ENCODE measurements around the gene CLRN2. TPM values are rescaled to one million over a fixed set of nuclear protein-coding genes. Genes with fewer than 3 reads are reported as not detected.

CLRN2 gene
- not detected in 2 replicates for total RNA-seq (2021)
- long read RNA-seq: 0 reads

DNA sequence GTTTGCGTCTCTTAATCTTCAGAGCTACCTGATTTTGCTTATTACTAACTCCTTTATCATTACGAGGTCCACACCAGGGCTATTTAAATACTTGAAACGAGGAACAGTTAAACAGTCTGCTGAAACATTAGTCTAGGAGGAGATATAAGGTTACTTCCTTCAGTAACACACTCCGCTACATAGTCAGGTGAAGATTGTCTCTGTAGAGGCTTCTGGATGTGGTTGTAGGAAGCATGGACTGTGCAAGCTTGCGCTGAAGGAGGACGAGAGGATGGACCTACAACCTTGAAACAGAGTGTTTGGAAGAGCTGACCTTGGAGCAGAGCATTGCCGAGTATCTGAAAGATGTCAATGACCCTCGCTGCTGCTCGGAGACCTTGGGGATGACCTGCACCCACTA is at the start of gene CLRN2:
CLRN2 (plus strand) TSS at position 301 of the 400 bp plus-strand sequence. CDS start 102 bp downstream, outside the sequence.
- H3K9me3 Mint-ChIP-seq: no peaks in the 10 kb centered on the region; a peak in 1 of 5 replicates
- H2AK5ac ChIP-seq (ENCODE audit: insufficient read length, low read length): no peak within 1 kb of the TSS
- H3K14ac ChIP-seq (ENCODE audit: insufficient read depth, low read length): no peak within 1 kb of the TSS; the same call in 1 of the 2 replicates
- H3K27me3 ChIP-seq (ENCODE audit: insufficient read depth, low read length): no peaks in the 10 kb centered on the region
- no peak within 1 kb of the TSS for H3K18ac ChIP-seq (ENCODE audit: insufficient read length, low read depth, low read length)
- H3K4me2 ChIP-seq (ENCODE audit: insufficient read depth, insufficient read length, low read length): no peak within 1 kb of the TSS
- no peak within 1 kb of the TSS for H4K8ac ChIP-seq (replicated peaks; ENCODE audit: insufficient read length, low read depth, low read length)
- DNase-seq: no peak
- H3K27ac Mint-ChIP-seq: no peak within 1 kb of the TSS
- no peaks in the 10 kb centered on the region for H3K79me1 ChIP-seq (ENCODE audit: insufficient read depth, low read depth, low read length, poor library complexity, severe bottlenecking)
- H3K9me3 ChIP-seq (ENCODE audit: control insufficient read depth, low read depth, low read length): no peaks in the 10 kb centered on the region
- no peaks in the 10 kb centered on the region for H4K20me1 ChIP-seq (ENCODE audit: control insufficient read depth, insufficient read depth, insufficient read length)
- no peak within 1 kb of the TSS for H3K4ac ChIP-seq (ENCODE audit: low read depth, low read length)
- H3K23me2 ChIP-seq (ENCODE audit: insufficient read length, low read depth, low read length, poor library complexity, severe bottlenecking): peaks cover 12% of the 10 kb centered on the region
- TF ChIP-seq, protein P1, sequence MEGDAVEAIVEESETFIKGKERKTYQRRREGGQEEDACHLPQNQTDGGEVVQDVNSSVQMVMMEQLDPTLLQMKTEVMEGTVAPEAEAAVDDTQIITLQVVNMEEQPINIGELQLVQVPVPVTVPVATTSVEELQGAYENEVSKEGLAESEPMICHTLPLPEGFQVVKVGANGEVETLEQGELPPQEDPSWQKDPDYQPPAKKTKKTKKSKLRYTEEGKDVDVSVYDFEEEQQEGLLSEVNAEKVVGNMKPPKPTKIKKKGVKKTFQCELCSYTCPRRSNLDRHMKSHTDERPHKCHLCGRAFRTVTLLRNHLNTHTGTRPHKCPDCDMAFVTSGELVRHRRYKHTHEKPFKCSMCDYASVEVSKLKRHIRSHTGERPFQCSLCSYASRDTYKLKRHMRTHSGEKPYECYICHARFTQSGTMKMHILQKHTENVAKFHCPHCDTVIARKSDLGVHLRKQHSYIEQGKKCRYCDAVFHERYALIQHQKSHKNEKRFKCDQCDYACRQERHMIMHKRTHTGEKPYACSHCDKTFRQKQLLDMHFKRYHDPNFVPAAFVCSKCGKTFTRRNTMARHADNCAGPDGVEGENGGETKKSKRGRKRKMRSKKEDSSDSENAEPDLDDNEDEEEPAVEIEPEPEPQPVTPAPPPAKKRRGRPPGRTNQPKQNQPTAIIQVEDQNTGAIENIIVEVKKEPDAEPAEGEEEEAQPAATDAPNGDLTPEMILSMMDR (conservative IDR thresholded peaks at IDR 0.05): no peak
- H3K36me3 Mint-ChIP-seq (ENCODE audit: insufficient read depth in 1 of 3, low read depth in 3 of 3): peaks cover 0 to 5% (median 0%) of the 10 kb centered on the region in 3 experiments; a peak in 2 of 7 replicates
- H2BK20ac ChIP-seq (ENCODE audit: low read depth, low read length, poor library complexity, severe bottlenecking): no peak within 1 kb of the TSS
- peaks cover 64% of the 10 kb centered on the region for H3K27me3 Mint-ChIP-seq (ENCODE audit: low read depth)
- H2BK5ac ChIP-seq (ENCODE audit: insufficient read length, low read length): no peak within 1 kb of the TSS
- H3T11ph ChIP-seq (ENCODE audit: low read length): no peak within 1 kb of the TSS
- no peaks in the 10 kb centered on the region for H3K79me2 ChIP-seq (ENCODE audit: insufficient read depth, low read length)
- H3K23ac ChIP-seq (ENCODE audit: insufficient read length, low read depth, low read length): no peak within 1 kb of the TSS
- peaks cover 56 to 57% of the 10 kb centered on the region in 2 experiments for H3K4me1 Mint-ChIP-seq
- no peak within 1 kb of the TSS for H2AFZ ChIP-seq (ENCODE audit: low read length)
- no peak within 1 kb of the TSS for H3K9ac ChIP-seq (ENCODE audit: extremely low read depth, insufficient read length, low read length)
- H3K4me3 Mint-ChIP-seq: no peak within 1 kb of the TSS
- no peak within 1 kb of the TSS for H2BK12ac ChIP-seq (ENCODE audit: insufficient read length, low read depth, low read length)
- H2BK15ac ChIP-seq (ENCODE audit: low read depth, low read length): no peak within 1 kb of the TSS
- peaks cover 5% of the 10 kb centered on the region; the same call in 1 of the 2 replicates for H3K4me1 ChIP-seq (ENCODE audit: insufficient read depth, low read length)
- no peak within 1 kb of the TSS for H4K5ac ChIP-seq (ENCODE audit: insufficient read length, low read depth, low read length)
- no peak within 1 kb of the TSS for H4K91ac ChIP-seq (ENCODE audit: insufficient read length, low read depth, low read length)
- no peak within 1 kb of the TSS for H3K27ac ChIP-seq (ENCODE audit: insufficient read length, low read depth, low read length)
- WGBS (ENCODE audit: extremely low coverage, insufficient read length, low lambda C conversion rate): no CpG with 5 or more reads among the region's 9 CpGs
- no peak within 1 kb of the TSS for H2BK120ac ChIP-seq (ENCODE audit: low read depth, low read length, poor library complexity, severe bottlenecking)
- H3K56ac ChIP-seq (ENCODE audit: insufficient read length, low read depth, low read length): no peak within 1 kb of the TSS

Data from H9 (cell line).